Muscle layer of colon (tissue), 2 donors: Measurements from ENCODE around the gene CLEC18B.
"Not testable (repeated sequence)": the region's sequence is repeated elsewhere in the genome, so short reads cannot be mapped to it uniquely, and the experiment has no call there.

Experiments
- H3K27ac ChIP-seq: one replicate; pipeline ENCODE4 v1.7.0; 2013; ENCODE audit warnings: low read depth, mild to moderate bottlenecking, low read length, moderate library complexity
- H3K27me3 ChIP-seq, 2 donors: one replicate each; pipeline ENCODE4 v1.7.0; 2013; ENCODE audit warnings: low read length in 2 of 2, mild to moderate bottlenecking in 2 of 2; ENCODE audit not compliant: insufficient read depth in 2 of 2, control insufficient read depth in 1 of 2
- H3K36me3 ChIP-seq: one replicate; pipeline ENCODE4 v1.7.0; 2013; ENCODE audit warnings: mild to moderate bottlenecking, low read length; ENCODE audit not compliant: insufficient read depth
- H3K4me1 ChIP-seq: one replicate; pipeline ENCODE4 v1.7.0; 2013; ENCODE audit warnings: mild to moderate bottlenecking, low read length; ENCODE audit not compliant: insufficient read depth
- H3K4me3 ChIP-seq, 2 donors: one replicate each; pipeline ENCODE4 v1.7.0; 2013; ENCODE audit warnings: low read length in 2 of 2, low read depth in 1 of 2, mild to moderate bottlenecking in 1 of 2, moderate library complexity in 1 of 2
- H3K9ac ChIP-seq: one replicate; pipeline ENCODE4 v1.7.0; 2013; ENCODE audit warnings: low read length
- H3K9me3 ChIP-seq: one replicate; pipeline ENCODE4 v1.7.0; 2013; ENCODE audit warnings: mild to moderate bottlenecking, low read length
- donor health status: abdominal sarcoma.
- donor health status: Adenocarcinoma of cecum.

CLEC18B gene

DNA sequence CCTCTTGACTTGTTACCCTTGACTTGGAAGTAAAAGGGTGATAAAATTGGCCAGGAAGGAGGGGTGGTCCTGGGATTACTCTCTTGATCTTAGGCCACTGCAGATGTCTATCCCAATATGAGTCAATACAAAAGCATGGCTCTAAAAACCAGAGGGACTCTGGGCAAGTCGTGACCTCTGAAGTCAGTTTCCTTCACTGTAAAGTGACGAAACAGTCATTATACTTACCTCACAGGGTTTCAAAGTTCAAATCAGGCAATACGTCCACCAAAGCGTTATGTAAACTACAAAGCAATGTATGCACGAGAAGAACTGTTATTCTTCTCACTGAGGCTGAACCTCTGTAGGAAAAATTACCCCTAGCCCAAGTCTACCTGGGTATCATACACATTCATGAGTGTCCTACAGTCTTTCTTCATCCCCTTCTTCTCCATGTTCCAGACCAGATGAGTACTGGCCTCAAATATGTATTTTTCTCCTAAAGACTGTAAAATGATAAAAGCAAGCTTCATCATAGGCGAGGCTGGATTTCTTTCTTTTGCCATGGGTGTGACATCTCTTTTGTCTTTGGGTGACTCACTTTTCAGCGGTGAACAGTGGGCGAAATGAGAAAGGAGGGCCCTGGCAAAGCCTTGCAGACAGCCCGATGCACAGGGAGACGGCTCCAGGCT is 34.5 kb upstream of the CLEC18B start:
- Histone ChIP-seq H3K9ac (no peak overlapping the region), H3K4me1 (no peaks in the 10 kb centered on the region), H3K27ac (no peak overlapping the region), H3K27me3 (no peaks in the 10 kb centered on the region), H3K4me3 (no peak overlapping the region), H3K9me3 (no peaks in the 10 kb centered on the region), H3K36me3 (peaks cover 61% of the 10 kb centered on the region)

DNA sequence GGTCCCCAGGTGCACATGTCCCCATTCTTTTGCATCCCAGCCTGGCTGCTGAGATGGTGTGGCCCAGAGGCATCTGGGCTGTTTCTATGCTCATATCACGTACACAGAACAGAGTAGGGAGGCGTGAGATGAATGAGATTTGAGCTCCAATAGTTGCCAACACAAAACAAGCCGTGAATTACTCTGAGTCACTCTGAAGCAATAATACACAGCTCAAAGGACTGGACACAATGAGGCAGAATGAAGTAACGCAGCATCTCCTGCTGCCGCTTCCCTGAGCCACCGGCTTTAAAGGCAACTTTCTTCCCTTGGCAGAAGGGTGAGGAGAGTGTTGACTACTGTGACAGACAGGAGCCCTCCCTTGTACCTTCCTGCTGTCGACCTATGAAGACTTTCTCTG is 33.9 kb upstream of the CLEC18B start:
- Histone ChIP-seq H3K36me3 (peaks cover 56% of the 10 kb centered on the region), H3K4me3 (no peak overlapping the region), H3K9me3 (no peaks in the 10 kb centered on the region), H3K27ac (no peak overlapping the region), H3K4me1 (peaks cover 1% of the 10 kb centered on the region), H3K9ac (no peak overlapping the region), H3K27me3 (no peaks in the 10 kb centered on the region)

DNA sequence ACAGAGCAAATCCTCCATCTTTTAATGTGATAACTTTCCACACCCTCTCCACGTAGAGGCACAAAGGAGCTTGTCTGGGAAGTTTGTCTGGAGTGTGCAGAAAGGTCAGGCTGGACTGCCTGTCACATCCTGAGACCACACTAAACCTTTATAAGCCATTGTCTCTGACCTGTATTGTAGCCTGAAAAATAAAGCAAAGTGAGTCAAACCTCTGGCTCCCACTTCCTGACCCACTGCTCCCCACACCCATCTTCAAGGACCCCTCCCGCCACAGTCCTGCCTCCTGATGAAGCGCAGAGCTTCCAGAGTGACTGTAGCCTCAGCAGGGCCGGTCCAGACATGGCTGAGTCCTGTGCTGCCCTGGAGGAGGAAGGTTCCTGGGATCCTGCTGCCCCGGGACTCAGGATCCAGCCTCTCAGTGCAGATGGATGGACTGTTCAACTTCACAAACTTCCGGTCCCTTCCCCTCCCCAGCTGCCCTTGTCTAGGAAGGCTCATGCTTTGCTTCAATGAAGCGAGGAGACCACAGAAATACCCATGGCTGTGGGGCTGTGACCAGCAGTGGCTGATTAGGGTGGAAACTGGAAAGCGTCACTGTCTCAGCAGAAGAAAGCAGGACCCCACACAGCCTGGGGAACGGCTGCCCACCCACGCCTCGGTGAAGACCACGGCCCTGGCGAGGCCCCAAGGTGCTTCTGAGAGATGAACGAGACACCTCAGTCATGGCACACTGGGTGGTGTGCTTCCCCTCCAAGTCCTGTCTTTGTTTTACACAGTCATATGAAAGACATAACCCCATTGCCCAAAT is 30.9 kb upstream of the CLEC18B start:
- Histone ChIP-seq H3K9ac (no peak overlapping the region), H3K27me3 (no peaks in the 10 kb centered on the region), H3K36me3 (peaks cover 44% of the 10 kb centered on the region), H3K9me3 (no peaks in the 10 kb centered on the region), H3K27ac (no peak overlapping the region), H3K4me3 (no peak overlapping the region), H3K4me1 (peaks cover 13% of the 10 kb centered on the region)

DNA sequence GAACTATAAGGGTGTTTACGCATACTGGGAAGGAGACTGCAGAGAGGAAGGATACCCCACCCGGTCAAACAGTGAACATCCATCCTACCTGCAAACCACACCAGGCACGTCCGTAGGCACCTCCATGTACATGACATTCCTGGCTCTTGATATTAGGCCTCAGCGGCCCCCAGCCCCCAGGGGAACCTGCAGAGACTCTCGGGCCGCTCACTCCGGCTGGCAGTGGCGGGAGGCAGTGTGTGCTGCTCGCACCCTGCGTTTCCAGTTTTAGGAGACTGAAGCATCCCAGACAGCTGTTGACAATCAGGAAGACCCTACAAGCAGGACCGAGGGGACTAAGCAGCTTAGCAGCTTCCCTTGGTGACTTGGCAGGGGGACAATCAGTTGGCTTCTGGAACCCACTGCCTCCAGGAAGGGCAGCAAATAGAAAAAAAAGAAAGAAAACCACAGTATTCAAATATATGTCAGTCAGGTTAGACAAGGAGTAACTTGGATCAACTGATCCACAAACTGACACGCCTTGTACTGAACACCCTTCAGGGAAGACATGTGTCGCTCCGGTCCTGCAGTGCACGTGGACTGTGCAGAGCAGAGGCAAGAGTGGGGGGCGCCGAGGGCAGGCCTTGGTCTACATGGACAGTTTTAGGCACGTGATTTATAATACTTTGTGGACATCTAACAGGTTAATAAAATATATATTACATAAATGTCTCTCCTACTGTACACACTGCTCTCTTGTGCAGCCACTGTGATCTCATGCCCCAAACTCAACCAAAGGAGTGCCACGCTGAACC is 29.9 kb upstream of the CLEC18B start:
- H3K27me3 ChIP-seq = no peaks in the 10 kb centered on the region
- no peaks in the 10 kb centered on the region for H3K9me3 ChIP-seq
- H3K4me3 ChIP-seq = no peak overlapping the region
- H3K9ac ChIP-seq = no peak overlapping the region
- H3K4me1 ChIP-seq = peaks cover 13% of the 10 kb centered on the region
- peaks cover 43% of the 10 kb centered on the region for H3K36me3 ChIP-seq
- H3K27ac ChIP-seq = no peak overlapping the region

DNA sequence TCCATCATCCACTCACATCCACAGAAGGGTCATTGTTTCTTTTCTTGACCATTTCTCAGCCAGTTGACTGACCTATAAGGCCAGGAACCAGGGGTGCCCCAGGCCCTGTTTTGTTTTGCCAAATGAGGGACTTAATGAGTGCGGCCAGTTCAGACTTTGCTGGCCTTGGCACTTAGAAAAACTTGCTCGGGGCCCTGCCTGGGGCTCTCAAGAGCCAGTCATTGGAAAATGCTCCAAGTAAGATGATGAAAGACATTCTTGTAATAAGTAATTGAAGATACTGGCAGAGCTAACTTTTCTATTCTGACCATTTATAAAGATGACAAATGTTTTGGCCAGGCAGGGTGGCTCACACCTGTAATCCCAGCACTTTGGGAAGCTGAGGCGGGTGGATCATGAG is 29.0 kb upstream of the CLEC18B start:
- Histone ChIP-seq H3K4me1 (peaks cover 13% of the 10 kb centered on the region), H3K27ac (no peak overlapping the region), H3K9ac (no peak overlapping the region), H3K27me3 (no peaks in the 10 kb centered on the region), H3K9me3 (no peaks in the 10 kb centered on the region), H3K36me3 (peaks cover 35% of the 10 kb centered on the region), H3K4me3 (no peak overlapping the region)

DNA sequence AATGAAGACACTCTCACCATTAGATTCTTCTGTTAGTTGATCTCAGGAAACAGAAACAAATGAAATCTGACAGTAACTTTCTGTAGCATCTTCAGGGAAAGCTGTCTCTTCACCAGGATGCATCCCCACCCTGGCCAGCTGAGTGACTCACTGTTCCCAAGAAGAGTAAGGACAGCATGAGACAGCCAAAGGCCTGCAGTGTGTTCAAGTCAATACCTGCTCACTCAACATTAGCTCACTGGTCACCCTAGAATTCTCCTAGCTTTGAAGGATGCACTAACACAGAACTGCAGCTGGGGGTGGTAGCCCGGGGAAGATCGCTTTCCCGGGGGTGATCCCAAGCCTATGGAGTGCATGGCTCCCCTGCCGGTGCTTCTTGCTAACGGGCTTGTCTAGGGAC is 28.2 kb upstream of the CLEC18B start:
- no peaks in the 10 kb centered on the region for H3K9me3 ChIP-seq
- no peak overlapping the region for H3K4me3 ChIP-seq
- H3K27ac ChIP-seq = peak overlapping the region; percentile 57
- H3K4me1 ChIP-seq = peaks cover 13% of the 10 kb centered on the region
- H3K36me3 ChIP-seq = peaks cover 35% of the 10 kb centered on the region
- H3K9ac ChIP-seq = no peak overlapping the region
- no peaks in the 10 kb centered on the region for H3K27me3 ChIP-seq

DNA sequence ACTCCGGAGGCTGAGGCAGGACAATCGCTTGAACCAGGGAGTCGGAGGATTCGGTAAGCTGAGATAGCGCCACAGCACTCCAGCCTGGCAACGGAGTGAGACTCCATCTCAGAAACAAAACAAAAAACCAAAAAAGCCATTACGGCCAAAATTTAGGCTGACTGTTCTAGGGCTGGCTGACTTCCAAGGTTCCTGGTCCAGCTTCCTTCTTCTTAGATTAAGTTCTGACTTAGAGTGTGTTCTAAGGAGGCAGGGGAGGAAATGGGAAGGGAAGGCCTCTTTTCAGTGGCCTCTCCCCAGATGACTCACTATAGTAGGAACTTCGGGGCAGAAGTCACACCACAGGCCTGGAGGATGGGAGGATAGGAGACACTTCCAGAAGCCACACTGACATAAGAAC is 27.7 kb upstream of the CLEC18B start:
- Histone ChIP-seq H3K9ac (no peak overlapping the region), H3K27me3 (no peaks in the 10 kb centered on the region), H3K9me3 (no peaks in the 10 kb centered on the region), H3K36me3 (peaks cover 35% of the 10 kb centered on the region), H3K4me1 (peaks cover 13% of the 10 kb centered on the region), H3K27ac (peak overlapping the region; percentile 57), H3K4me3 (no peak overlapping the region)

DNA sequence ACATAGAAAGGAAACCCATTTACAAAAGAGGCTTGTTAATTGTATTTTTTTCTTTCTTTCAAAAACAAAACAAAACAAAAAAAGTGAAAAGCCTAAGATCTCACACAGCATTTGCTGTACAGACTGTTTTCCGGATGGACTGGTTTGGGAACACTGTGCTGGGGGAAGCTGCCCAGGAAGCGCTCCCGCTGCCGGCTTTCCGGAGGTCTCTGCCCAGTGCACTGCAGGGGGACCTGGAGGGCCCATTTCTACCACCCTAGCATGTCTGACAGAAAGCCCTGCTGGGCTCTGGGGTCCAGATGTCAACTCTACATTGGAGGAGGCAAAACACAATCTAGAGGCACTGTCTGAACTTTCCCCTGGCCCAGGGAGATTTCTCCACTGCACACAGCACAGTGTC is 26.3 kb upstream of the CLEC18B start:
- no peak overlapping the region for H3K27ac ChIP-seq
- no peak overlapping the region for H3K4me3 ChIP-seq
- H3K4me1 ChIP-seq = peaks cover 13% of the 10 kb centered on the region
- H3K27me3 ChIP-seq = no peaks in the 10 kb centered on the region
- H3K9ac ChIP-seq = no peak overlapping the region
- peaks cover 26% of the 10 kb centered on the region for H3K36me3 ChIP-seq
- H3K9me3 ChIP-seq = no peaks in the 10 kb centered on the region

DNA sequence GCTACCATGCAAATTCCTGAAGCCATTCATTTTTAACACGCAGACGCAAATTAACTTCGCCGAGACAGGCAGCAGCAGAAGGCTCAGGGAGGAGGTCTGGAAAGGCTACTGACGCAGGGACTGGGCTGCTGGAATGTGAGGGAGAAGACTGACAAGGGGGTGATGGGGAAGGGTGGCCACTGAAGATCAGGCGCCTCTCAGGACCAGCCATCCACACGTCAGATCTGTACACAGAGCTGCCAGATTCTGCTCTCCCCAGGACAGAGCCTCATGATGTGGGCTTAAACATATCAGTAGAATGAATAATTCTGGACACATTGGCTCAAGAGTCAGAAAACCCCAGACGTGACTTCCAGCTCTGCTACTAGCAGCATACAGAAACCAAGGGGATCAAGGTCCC is 25.6 kb upstream of the CLEC18B start:
- H3K9me3 ChIP-seq = no peaks in the 10 kb centered on the region
- H3K27ac ChIP-seq = no peak overlapping the region
- H3K9ac ChIP-seq = no peak overlapping the region
- no peaks in the 10 kb centered on the region for H3K27me3 ChIP-seq
- H3K4me1 ChIP-seq = peaks cover 13% of the 10 kb centered on the region
- peaks cover 19% of the 10 kb centered on the region for H3K36me3 ChIP-seq
- no peak overlapping the region for H3K4me3 ChIP-seq

DNA sequence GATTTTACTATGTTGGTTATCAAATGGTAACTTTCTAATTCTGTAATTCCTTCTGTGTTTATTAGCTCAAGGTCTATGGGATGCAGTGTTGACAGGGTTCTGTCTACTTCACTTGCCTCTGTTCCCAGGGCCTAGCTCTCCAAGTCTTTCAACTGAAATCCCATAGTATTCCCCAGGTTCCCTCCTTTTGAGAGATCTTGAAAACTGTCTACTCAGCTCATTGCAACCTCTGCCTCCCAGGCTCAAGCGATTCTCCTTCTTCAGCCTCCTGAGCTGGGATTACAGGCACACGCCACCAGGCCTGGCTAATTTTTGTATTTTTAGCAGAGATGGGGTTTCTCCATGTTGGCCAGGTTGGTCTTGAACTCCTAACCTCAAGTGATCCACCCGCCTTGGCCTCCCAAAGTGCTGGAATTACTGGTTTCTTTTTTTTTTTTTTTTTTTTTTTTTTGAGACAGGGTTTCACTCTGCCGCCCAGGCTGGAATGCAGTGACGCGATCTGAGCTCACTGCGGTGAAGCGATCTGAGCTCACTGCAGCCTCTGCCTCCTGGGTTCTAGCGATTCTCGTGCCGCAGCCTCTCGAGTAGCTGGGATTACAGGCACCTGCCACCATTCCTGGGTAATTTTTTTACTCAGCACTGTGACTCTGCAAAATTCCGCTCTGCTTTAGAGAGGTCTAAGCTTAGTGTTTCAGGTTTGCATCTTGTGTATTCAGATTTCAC is 22.5 kb upstream of the CLEC18B start:
- H3K27ac ChIP-seq, H3K4me1 ChIP-seq, H3K4me3 ChIP-seq, H3K9ac ChIP-seq, H3K27me3 ChIP-seq, H3K9me3 ChIP-seq: not testable (repeated sequence)
- peaks cover 12% of the 10 kb centered on the region for H3K36me3 ChIP-seq

DNA sequence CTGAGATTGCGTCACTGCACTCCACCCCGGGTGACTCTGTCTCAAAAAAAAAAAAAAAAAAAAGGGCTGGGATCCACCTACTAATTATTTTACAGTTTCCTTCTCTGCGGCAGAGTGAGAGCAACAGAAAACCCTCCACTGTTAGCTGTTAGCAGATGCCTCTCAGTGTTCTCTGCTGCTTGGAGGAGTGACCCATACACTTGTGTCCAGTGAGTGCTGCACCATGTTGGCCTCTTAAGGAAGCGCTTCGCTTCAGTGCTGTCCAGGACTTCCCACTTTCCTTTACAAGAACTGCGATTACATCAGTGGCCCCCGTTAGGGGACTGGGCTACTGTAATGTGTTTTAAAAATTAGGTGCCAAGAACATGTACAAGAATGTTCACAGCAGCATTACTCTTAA is 18.4 kb upstream of the CLEC18B start:
- Histone ChIP-seq H3K27me3 (no peaks in the 10 kb centered on the region), H3K4me1 (no peaks in the 10 kb centered on the region), H3K9ac (no peak overlapping the region), H3K9me3 (no peaks in the 10 kb centered on the region), H3K4me3 (no peak overlapping the region), H3K27ac (no peak overlapping the region), H3K36me3 (no peaks in the 10 kb centered on the region)
